Erythroblast (primary cell): ENCODE results near the gene PCED1B.

ENCODE experiments used
- GATA1 ChIP-seq: IDR thresholded peaks from 2 replicates; pipeline ENCODE4 v1.6.1; 2011; ENCODE audit warnings: low read depth, mild to moderate bottlenecking, control low read depth, low read length, moderate library complexity
- POLR2A ChIP-seq: IDR thresholded peaks from 2 replicates; pipeline ENCODE4 v1.6.1; 2011; ENCODE audit warnings: mild to moderate bottlenecking, low read length

- no peak for TF ChIP-seq POLR2A
- TF ChIP-seq GATA1: no peak
These were observed 15.4 kb downstream of the PCED1B start for GRCh38 chr12:47094804-47095203.
